Ovary (tissue), 3 donors: ENCODE results near the gene DOCK10.

Experiments used
- EP300 ChIP-seq: sonication (generic); formaldehyde crosslinking; IDR thresholded peaks from one replicate; pipeline ENCODE4 v1.6.1; 2017; ENCODE audit warnings: antibody characterized with exemption
- POLR2A ChIP-seq: fragments of 450-650 bp; IDR thresholded peaks from one replicate; pipeline ENCODE4 v1.6.1; 2017; ENCODE audit warnings: antibody characterized with exemption, mild to moderate bottlenecking, moderate library complexity
- TF ChIP-seq, protein P1 (sequence below), 3 donors: fragments of 450-650 bp in 2 of 3; fragments of 200-600 bp in 1 of 3; IDR thresholded peaks; one replicate each; pipeline versions ENCODE4 v1.5.1 to v1.8.0; 2016 to 2022; ENCODE audit warnings: antibody characterized with exemption in 3 of 3, mild to moderate bottlenecking in 1 of 3
- donor health status: DM: no; HTN: no; CAD: no.

DNA sequence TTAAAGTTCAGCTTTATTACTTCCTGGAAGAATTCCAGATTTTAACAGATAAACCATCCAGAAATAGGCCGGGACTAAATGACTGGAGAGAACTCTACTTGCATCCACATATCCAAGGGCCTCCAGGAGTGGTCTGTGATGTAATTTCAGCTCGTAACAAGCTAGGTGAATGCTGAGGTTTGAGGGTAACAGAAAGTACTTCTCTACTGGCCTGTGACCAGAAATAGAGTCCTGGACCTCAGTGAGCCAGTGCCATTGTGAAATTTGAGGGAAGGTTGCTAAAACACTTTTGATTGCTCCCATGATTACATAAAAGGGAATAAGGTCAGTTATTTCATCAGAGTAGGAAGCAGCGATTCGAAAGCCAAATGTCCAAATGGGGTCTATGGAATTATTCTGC lies 158.1 kb downstream of the DOCK10 start:
- TF ChIP-seq, protein P1, sequence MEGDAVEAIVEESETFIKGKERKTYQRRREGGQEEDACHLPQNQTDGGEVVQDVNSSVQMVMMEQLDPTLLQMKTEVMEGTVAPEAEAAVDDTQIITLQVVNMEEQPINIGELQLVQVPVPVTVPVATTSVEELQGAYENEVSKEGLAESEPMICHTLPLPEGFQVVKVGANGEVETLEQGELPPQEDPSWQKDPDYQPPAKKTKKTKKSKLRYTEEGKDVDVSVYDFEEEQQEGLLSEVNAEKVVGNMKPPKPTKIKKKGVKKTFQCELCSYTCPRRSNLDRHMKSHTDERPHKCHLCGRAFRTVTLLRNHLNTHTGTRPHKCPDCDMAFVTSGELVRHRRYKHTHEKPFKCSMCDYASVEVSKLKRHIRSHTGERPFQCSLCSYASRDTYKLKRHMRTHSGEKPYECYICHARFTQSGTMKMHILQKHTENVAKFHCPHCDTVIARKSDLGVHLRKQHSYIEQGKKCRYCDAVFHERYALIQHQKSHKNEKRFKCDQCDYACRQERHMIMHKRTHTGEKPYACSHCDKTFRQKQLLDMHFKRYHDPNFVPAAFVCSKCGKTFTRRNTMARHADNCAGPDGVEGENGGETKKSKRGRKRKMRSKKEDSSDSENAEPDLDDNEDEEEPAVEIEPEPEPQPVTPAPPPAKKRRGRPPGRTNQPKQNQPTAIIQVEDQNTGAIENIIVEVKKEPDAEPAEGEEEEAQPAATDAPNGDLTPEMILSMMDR (IDR thresholded peaks at IDR 0.05): no peak
- no peak for TF ChIP-seq POLR2A
- no peak for TF ChIP-seq EP300
